Epidermal melanocyte (primary cell): ENCODE results near the gene PLEKHG4.

Experiments
- DNase-seq: peaks from one replicate; pipeline ENCODE4 v3.0.0; 2011; ENCODE audit warnings: low spot score; ENCODE audit not compliant: insufficient read length

Gene PLEKHG4

GRCh38 chr16:67245674-67246080 lies 33.7 kb upstream of the PLEKHG4 start:
- no peak for DNase-seq

- peak; percentile 63 for DNase-seq
Observed at GRCh38 chr16:67246081-67246755, 33.1 kb upstream of the PLEKHG4 start.

GRCh38 chr16:67246756-67247191 lies 32.6 kb upstream of the PLEKHG4 start:
- no peak for DNase-seq

- DNase-seq = peak; percentile 85
Observed at GRCh38 chr16:67247192-67248072, 31.9 kb upstream of the PLEKHG4 start, which contains the start of gene FHOD1. TSS of gene FHOD1 (minus strand) at chr16:67247481. CDS start at chr16:67247410, 71 bp downstream.

- no peak for DNase-seq
Observed at GRCh38 chr16:67248073-67248400, 31.3 kb upstream of the PLEKHG4 start.

- no peak for DNase-seq
Observed at GRCh38 chr16:67248401-67249177, 30.7 kb upstream of the PLEKHG4 start, which contains the start of gene SLC9A5. TSS of gene SLC9A5 (plus strand) at chr16:67248979. CDS start at chr16:67249015, 36 bp downstream.

GRCh38 chr16:67249178-67250044 lies 29.9 kb upstream of the PLEKHG4 start:
- DNase-seq = no peak

GRCh38 chr16:67250045-67250327 lies 29.3 kb upstream of the PLEKHG4 start:
- DNase-seq = no peak

GRCh38 chr16:67252609-67253497 lies 26.5 kb upstream of the PLEKHG4 start:
- no peak for DNase-seq

GRCh38 chr16:67254801-67255552 lies 24.4 kb upstream of the PLEKHG4 start:
- DNase-seq = no peak

- DNase-seq = no peak
Observed at GRCh38 chr16:67255553-67256221, 23.6 kb upstream of the PLEKHG4 start.

- no peak for DNase-seq
Observed at GRCh38 chr16:67256701-67257230, 22.6 kb upstream of the PLEKHG4 start.

GRCh38 chr16:67257486-67258160 lies 21.7 kb upstream of the PLEKHG4 start:
- no peak for DNase-seq

GRCh38 chr16:67258161-67258835 lies 21.0 kb upstream of the PLEKHG4 start:
- DNase-seq = no peak

GRCh38 chr16:67259705-67260104 lies 19.6 kb upstream of the PLEKHG4 start:
- no peak for DNase-seq

GRCh38 chr16:67260426-67261063 lies 18.8 kb upstream of the PLEKHG4 start:
- DNase-seq = no peak

GRCh38 chr16:67263201-67263600 lies 16.1 kb upstream of the PLEKHG4 start:
- DNase-seq = no peak
